A673 (cell line): ENCODE data around the gene CERKL.

Source experiments
- CTCF ChIP-seq: fragments of 300-800, 200-600 bp; sonication (generic); conservative IDR thresholded peaks from 2 replicates; pipeline ENCODE4 v1.5.1; 2017; ENCODE audit warnings: low read depth, mild to moderate bottlenecking, antibody characterized with exemption, low read length, moderate library complexity, mixed read lengths
- EZH2 ChIP-seq: fragments of 200-600 bp; sonication (generic); IDR thresholded peaks from 2 replicates; pipeline ENCODE4 v1.6.1; 2017; ENCODE audit warnings: borderline replicate concordance, low read depth, mild to moderate bottlenecking, mixed read lengths, antibody characterized with exemption, low read length; ENCODE audit not compliant: poor library complexity, severe bottlenecking

DNA sequence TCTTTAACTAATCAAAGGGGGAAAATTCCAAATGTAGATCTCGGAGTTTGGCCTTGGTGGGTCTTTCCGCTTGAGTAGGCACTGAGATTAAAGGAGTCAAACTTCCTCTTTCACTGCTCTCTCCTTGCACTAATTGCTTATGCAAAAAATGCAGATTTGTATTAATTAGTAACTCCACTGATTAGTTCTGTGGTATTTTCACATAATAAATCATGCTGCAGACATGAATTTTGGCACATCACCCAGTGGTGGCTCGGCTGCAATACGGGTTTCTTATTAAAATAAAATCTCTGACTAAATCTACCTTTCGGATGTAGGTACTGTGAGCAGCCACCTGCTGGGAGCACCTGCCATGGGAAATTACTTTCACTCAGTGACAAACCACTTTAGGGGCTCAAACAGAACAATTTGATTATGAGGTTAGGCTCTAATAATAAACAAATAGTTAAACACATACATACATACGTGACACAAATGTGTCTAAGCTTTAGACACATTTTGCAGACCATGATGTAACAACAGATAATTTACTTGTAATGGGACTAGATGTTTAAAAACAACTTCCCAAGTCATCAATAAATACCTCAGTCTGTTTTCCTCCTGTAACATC lies 29.8 kb upstream of the CERKL start:
- TF ChIP-seq EZH2 = no peak
- TF ChIP-seq CTCF = no peak
